MV-4-11 (cell line): ENCODE data around the gene OGDHL.

Experiments
- DNase-seq: peaks from one replicate; lab custom pipeline; 2025; lab: John Stamatoyannopoulos, UW

OGDHL gene

DNA sequence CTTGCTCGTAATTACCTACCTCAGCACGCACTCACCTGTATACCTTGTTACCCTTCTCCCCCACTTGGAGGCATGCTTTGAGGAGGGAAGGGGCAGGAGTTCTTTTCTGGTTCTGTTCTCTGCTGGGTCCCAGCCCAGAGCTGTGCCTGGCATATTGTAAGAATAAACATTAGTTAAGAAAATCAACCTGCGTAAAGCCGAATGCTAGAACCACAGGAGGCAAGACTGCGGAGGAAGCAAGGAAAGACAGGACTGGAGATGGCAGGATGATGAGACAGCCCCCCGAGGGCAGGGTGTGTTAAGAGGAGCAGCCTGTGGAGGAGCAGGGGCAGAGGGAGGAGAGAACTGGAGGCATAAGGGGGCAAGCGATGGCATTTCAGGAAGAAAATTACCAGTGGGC, 73.2 kb downstream of the OGDHL start:
- no peak for DNase-seq

DNA sequence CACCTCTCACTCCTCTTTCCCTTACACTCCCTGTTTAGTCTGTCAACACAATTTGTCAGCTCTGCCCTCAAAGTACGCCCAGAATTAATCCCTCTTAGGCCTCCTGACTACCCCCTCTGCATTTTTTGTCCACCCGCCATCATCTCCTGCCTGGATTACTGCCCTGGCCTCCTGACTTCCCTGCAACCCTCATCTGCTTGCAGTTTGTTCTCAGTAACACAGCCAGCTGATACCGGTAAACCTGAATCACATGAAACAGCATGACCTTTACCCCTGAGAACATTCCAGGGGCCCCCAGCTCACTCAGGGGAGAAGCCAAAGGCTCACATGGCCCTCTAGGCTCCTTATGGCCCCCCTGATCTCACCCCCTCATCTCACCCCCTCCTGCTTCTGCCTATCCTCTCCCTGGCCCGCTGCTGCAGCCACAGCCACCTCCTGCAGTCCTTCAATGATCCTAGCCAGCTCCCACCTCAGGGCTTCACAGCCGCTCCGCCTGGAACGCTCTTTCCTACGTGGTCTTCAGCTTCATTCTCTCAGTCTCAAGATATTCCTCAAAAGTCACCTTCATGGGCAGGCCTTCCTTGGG, 73.8 kb downstream of the OGDHL start:
- DNase-seq, result no peak

DNA sequence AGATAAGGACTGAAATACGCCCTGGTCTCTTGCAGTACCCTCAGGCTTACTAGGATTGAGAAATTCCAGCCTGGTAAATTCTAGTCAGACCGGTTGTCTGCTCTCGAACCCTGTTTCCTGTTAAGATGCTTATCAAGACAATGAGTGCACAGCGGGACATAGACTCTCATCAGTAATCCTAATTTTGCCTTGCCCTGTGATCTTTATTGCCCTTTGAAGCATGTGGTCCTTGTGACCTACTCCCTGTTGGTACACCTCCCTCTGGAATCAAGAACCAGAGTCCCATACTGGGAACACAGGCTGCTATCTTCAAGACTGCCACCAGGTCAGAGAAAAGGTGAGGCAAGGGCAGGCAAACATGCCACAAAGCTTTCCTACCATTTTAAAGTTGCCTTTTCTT, 75.5 kb downstream of the OGDHL start:
- DNase-seq, result no peak
